SK-N-SH (cell line): ENCODE data around the gene PIP4P1. TPM values are rescaled to one million over a fixed set of nuclear protein-coding genes. Genes with fewer than 3 reads are reported as not detected.
A peak's percentile ranks its signal among the peaks of the same experiment; 100 is the strongest.

ENCODE experiments used
- CTCF ChIA-PET: fragments of 300-600, 350-600 bp; formaldehyde crosslinking; extraction: SDS; loops from one replicate; lab custom pipeline; 2021; lab: Yijun Ruan, JAX
- POLR2A ChIA-PET: fragments of 350-600 bp; sonication (Branson Sonifier 250); formaldehyde crosslinking; extraction: SDS; loops from one replicate; lab custom pipeline; 2020; ENCODE audit warnings: antibody characterized with exemption, inconsistent platforms; lab: Yijun Ruan, JAX
- DNase-seq: peaks from one replicate; pipeline ENCODE4 v3.0.0; 2012
- H2AFZ ChIP-seq: fragments of 200-600 bp; sonication (generic); 2 replicates; pipeline ENCODE4 v1.8.1; 2016; ENCODE audit warnings: antibody characterized with exemption, mild to moderate bottlenecking, low read depth
- H3F3A ChIP-seq: fragments of 200-600 bp; sonication (generic); replicated peaks from 2 replicates; pipeline ENCODE3; 2016; ENCODE audit warnings: antibody characterized with exemption, mild to moderate bottlenecking; ENCODE audit not compliant: insufficient read depth
- H3K27ac ChIP-seq, 2 experiments: fragments of 200-500 bp in 1 of 2; fragments of 200-600 bp in 1 of 2; sonication (Bioruptor generic) in 1 of 2; sonication (generic), shearing (Covaris generic) in 1 of 2; 2 replicates each; pipeline versions ENCODE4 v1.5.1 to v1.6.1; 2014 to 2016; ENCODE audit warnings: low read depth in 2 of 2, inconsistent platforms in 1 of 2, low read length in 1 of 2, mild to moderate bottlenecking in 1 of 2, mixed read lengths in 1 of 2
- H3K27me3 ChIP-seq: fragments of 200-600 bp; sonication (generic), shearing (Covaris generic); 2 replicates; pipeline ENCODE4 v1.6.1; 2016; ENCODE audit warnings: mixed run types; ENCODE audit not compliant: insufficient read depth
- H3K36me3 ChIP-seq, 2 experiments: fragments of 200-500 bp in 1 of 2; fragments of 200-600 bp in 1 of 2; sonication (Bioruptor generic) in 1 of 2; sonication (generic) in 1 of 2; replicated peaks in 1 of 2; 2 replicates each; pipeline versions ENCODE3 to v1.5.1; 2014 to 2016; ENCODE audit warnings: low read length in 1 of 2, mild to moderate bottlenecking in 1 of 2; ENCODE audit not compliant: insufficient read depth in 2 of 2, control insufficient read depth in 1 of 2
- H3K4me1 ChIP-seq, 2 experiments: fragments of 200-500 bp in 1 of 2; fragments of 200-600 bp in 1 of 2; sonication (Bioruptor generic) in 1 of 2; sonication (generic), shearing (Covaris generic) in 1 of 2; 2 replicates each; pipeline versions ENCODE4 v1.5.1 to v1.6.1; 2014 to 2016; ENCODE audit warnings: low read depth in 1 of 2, low read length in 1 of 2, mixed run types in 1 of 2; ENCODE audit not compliant: insufficient read depth in 2 of 2, control insufficient read depth in 1 of 2
- H3K4me2 ChIP-seq: fragments of 200-600 bp; sonication (generic), shearing (Covaris generic); 2 replicates; pipeline ENCODE4 v1.6.1; 2017; ENCODE audit warnings: mixed run types
- H3K4me3 ChIP-seq, 2 experiments: fragments of 200-500 bp in 1 of 2; fragments of 200-600 bp in 1 of 2; sonication (Bioruptor generic) in 1 of 2; sonication (generic), shearing (Covaris generic) in 1 of 2; 2 replicates each; pipeline versions ENCODE4 v1.5.1 to v1.8.1; 2014 to 2016; ENCODE audit warnings: low read depth in 2 of 2, inconsistent platforms in 1 of 2, low read length in 1 of 2, mild to moderate bottlenecking in 1 of 2, mixed read lengths in 1 of 2, moderate library complexity in 1 of 2
- H3K79me2 ChIP-seq: fragments of 200-600 bp; sonication (generic); 2 replicates; pipeline ENCODE4 v1.8.1; 2017; ENCODE audit warnings: mild to moderate bottlenecking; ENCODE audit not compliant: insufficient read depth
- H3K9ac ChIP-seq: fragments of 200-600 bp; sonication (generic); 2 replicates; pipeline ENCODE4 v1.6.1; 2017; ENCODE audit warnings: mixed run types
- H3K9me2 ChIP-seq: fragments of 200-600 bp; sonication (generic); 2 replicates; pipeline ENCODE4 v1.6.1; 2017; ENCODE audit warnings: mixed run types
- H3K9me3 ChIP-seq: fragments of 200-600 bp; sonication (generic); 2 replicates; pipeline ENCODE4 v1.6.1; 2017; ENCODE audit warnings: mixed run types, mild to moderate bottlenecking, moderate library complexity
- H4K20me1 ChIP-seq: fragments of 200-600 bp; sonication (generic); 2 replicates; pipeline ENCODE4 v1.6.1; 2017; ENCODE audit warnings: mild to moderate bottlenecking, mixed run types; ENCODE audit not compliant: insufficient read depth
- CHD2 ChIP-seq: fragments of 150-350 bp; IDR thresholded peaks from 2 replicates; pipeline ENCODE4 v1.6.1; 2018; ENCODE audit warnings: low read length; ENCODE audit not compliant: partially characterized antibody
- EP300 ChIP-seq, 2 experiments: IDR thresholded peaks; 2 replicates each; pipeline versions ENCODE4 v1.4.0 to v1.6.1; 2012; ENCODE audit warnings: borderline replicate concordance in 1 of 2, low read depth in 1 of 2, low read length in 1 of 2
- EZH2phosphoT487 ChIP-seq: fragments of 200-600 bp; sonication (generic); IDR thresholded peaks from 2 replicates; pipeline ENCODE4 v1.6.1; 2017; ENCODE audit warnings: low read depth, mixed run types, mild to moderate bottlenecking, antibody characterized with exemption, moderate library complexity, borderline replicate concordance
- FOSL2 ChIP-seq: IDR thresholded peaks from 2 replicates; pipeline ENCODE4 v1.4.0; 2012; ENCODE audit warnings: low read depth, mild to moderate bottlenecking, moderate library complexity, borderline replicate concordance
- FOXM1 ChIP-seq: IDR thresholded peaks from 2 replicates; pipeline ENCODE4 v1.4.0; 2012; ENCODE audit warnings: low read depth, mild to moderate bottlenecking
- GABPA ChIP-seq: IDR thresholded peaks from 2 replicates; pipeline ENCODE4 v1.4.0; 2012; ENCODE audit warnings: low read depth, mild to moderate bottlenecking
- SMC3 ChIP-seq: IDR thresholded peaks from 2 replicates; pipeline ENCODE4 v1.6.1; 2012; ENCODE audit warnings: low read depth, low read length, improper control_type of control experiment
- TAF1 ChIP-seq: IDR thresholded peaks from 2 replicates; pipeline ENCODE4 v1.6.1; 2012; ENCODE audit warnings: low read depth, mild to moderate bottlenecking, low read length, moderate library complexity, borderline replicate concordance
- TCF12 ChIP-seq: IDR thresholded peaks from 2 replicates; pipeline ENCODE4 v1.4.0; 2012
- TEAD4 ChIP-seq: IDR thresholded peaks from 2 replicates; pipeline ENCODE4 v1.4.0; 2012; ENCODE audit warnings: mild to moderate bottlenecking, borderline replicate concordance; ENCODE audit not compliant: insufficient read depth
- YY1 ChIP-seq: IDR thresholded peaks from 2 replicates; pipeline ENCODE4 v1.4.0; 2012; ENCODE audit warnings: low read depth, mild to moderate bottlenecking
- WGBS: methylation state at CpG from one replicate; pipeline ENCODE4 v1.1.6; 2017; ENCODE audit warnings: low lambda C conversion rate; 5-methylcytosine and 5-hydroxymethylcytosine counted together
- polyA plus RNA-seq, 3 experiments: library from polyadenylated mRNA; depleted of rRNA; stranded (reverse); fragments of >200 nt; gene quantifications; 2 replicates each; pipeline ENCODE4 v1.2.3, GENCODE V29; 2012
- TF ChIP-seq, protein P1 (sequence below): IDR thresholded peaks from 2 replicates; pipeline ENCODE4 v1.4.0; 2012; ENCODE audit warnings: low read depth
- TF ChIP-seq, protein P2 (sequence below): fragments of 150-350 bp; IDR thresholded peaks from 2 replicates; pipeline ENCODE4 v1.6.1; 2017; ENCODE audit warnings: antibody characterized with exemption, low read length, low read depth, borderline replicate concordance
- TF ChIP-seq, protein P3 (sequence below): IDR thresholded peaks from 2 replicates; pipeline ENCODE4; 2012
- TF ChIP-seq, protein P4 (sequence below): IDR thresholded peaks from 2 replicates; pipeline ENCODE4 v1.6.1; 2012; ENCODE audit warnings: mild to moderate bottlenecking, low read depth, low read length, moderate library complexity

The PIP4P1 gene
- polyA plus RNA-seq, 1 of the 3 experiments (the other 2 are of a cell fraction), result 30.7 TPM

DNA sequence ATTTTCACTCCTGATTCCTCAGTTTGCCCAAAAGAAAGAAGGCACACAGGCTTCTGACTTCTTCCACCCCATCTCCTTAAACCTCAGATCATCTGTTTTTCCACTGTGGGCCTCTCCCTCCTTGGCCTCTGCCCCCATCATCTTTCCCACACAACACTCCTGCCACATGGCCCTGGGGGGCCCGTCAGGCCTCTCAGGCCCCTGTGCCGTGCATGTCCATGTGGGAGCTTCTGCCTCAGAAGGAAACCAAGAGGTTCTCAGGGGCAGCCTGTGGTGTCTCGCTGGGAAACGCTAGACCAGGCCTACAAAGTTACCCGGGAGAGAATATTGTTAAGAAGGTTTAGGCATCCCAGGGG is 33.2 kb downstream of the PIP4P1 start:
- Histone ChIP-seq H3K27me3 (no peaks in the 10 kb centered on the region), H3K9me2 (no peaks in the 10 kb centered on the region), H3K9ac (no peak overlapping the region), H3K4me1 (peaks cover 0 to 7% of the 10 kb centered on the region in 2 experiments; a peak in 1 of 4 replicates), H3K4me2 (no peak overlapping the region), H3K9me3 (no peaks in the 10 kb centered on the region), H3F3A (no peaks in the 10 kb centered on the region), H3K4me3 (no peak overlapping the region), H3K79me2 (no peaks in the 10 kb centered on the region), H3K27ac (no peak overlapping the region), H2AFZ (peak overlapping the region; percentile 91; the same call in 1 of the 2 replicates), H3K36me3 (no peaks in the 10 kb centered on the region), H4K20me1 (no peaks in the 10 kb centered on the region)
- ChIA-PET POLR2A (no interaction called here), CTCF (interaction anchor here (2.0 kb wide), 1 partner anchor 12 kb away, joined by 7 read pairs; no protein-coding TSS in a partner anchor)
- WGBS, result 91% methylated on average over 5 of the region's 5 CpGs
- TF ChIP-seq, protein P1, sequence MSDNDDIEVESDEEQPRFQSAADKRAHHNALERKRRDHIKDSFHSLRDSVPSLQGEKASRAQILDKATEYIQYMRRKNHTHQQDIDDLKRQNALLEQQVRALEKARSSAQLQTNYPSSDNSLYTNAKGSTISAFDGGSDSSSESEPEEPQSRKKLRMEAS, result no peak
- TF ChIP-seq, protein P2, sequence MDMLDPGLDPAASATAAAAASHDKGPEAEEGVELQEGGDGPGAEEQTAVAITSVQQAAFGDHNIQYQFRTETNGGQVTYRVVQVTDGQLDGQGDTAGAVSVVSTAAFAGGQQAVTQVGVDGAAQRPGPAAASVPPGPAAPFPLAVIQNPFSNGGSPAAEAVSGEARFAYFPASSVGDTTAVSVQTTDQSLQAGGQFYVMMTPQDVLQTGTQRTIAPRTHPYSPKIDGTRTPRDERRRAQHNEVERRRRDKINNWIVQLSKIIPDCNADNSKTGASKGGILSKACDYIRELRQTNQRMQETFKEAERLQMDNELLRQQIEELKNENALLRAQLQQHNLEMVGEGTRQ, result no peak
- no peak for TF ChIP-seq TEAD4
- TF ChIP-seq TCF12, result no peak
- TF ChIP-seq FOXM1, result no peak
- no peak for TF ChIP-seq EP300 (IDR thresholded peaks at IDR 0.05; ENCODE audit: borderline replicate concordance in 1 of 2, low read depth in 1 of 2, low read length in 1 of 2)
- TF ChIP-seq, protein P3, sequence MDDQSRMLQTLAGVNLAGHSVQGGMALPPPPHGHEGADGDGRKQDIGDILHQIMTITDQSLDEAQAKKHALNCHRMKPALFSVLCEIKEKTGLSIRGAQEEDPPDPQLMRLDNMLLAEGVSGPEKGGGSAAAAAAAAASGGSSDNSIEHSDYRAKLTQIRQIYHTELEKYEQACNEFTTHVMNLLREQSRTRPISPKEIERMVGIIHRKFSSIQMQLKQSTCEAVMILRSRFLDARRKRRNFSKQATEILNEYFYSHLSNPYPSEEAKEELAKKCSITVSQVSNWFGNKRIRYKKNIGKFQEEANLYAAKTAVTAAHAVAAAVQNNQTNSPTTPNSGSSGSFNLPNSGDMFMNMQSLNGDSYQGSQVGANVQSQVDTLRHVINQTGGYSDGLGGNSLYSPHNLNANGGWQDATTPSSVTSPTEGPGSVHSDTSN, result no peak
- no peak for TF ChIP-seq SMC3
- TF ChIP-seq YY1, result no peak
- TF ChIP-seq, protein P4, sequence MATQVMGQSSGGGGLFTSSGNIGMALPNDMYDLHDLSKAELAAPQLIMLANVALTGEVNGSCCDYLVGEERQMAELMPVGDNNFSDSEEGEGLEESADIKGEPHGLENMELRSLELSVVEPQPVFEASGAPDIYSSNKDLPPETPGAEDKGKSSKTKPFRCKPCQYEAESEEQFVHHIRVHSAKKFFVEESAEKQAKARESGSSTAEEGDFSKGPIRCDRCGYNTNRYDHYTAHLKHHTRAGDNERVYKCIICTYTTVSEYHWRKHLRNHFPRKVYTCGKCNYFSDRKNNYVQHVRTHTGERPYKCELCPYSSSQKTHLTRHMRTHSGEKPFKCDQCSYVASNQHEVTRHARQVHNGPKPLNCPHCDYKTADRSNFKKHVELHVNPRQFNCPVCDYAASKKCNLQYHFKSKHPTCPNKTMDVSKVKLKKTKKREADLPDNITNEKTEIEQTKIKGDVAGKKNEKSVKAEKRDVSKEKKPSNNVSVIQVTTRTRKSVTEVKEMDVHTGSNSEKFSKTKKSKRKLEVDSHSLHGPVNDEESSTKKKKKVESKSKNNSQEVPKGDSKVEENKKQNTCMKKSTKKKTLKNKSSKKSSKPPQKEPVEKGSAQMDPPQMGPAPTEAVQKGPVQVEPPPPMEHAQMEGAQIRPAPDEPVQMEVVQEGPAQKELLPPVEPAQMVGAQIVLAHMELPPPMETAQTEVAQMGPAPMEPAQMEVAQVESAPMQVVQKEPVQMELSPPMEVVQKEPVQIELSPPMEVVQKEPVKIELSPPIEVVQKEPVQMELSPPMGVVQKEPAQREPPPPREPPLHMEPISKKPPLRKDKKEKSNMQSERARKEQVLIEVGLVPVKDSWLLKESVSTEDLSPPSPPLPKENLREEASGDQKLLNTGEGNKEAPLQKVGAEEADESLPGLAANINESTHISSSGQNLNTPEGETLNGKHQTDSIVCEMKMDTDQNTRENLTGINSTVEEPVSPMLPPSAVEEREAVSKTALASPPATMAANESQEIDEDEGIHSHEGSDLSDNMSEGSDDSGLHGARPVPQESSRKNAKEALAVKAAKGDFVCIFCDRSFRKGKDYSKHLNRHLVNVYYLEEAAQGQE, result no peak
- TF ChIP-seq FOSL2, result no peak
- TF ChIP-seq CHD2, result no peak
- TF ChIP-seq TAF1, result no peak
- no peak for TF ChIP-seq GABPA
- no peak for TF ChIP-seq EZH2phosphoT487
- DNase-seq, result no peak
